ENCODE data around the gene FIBIN. TPM values are rescaled to one million over a fixed set of nuclear protein-coding genes. Genes with fewer than 3 reads are reported as not detected.
A peak's percentile ranks its signal among the peaks of the same experiment; 100 is the strongest.

Gene FIBIN
- total RNA-seq, 8 experiments from 2014 or later: 0.22 to 86.0 (median 1.5) TPM

- peaks cover 17 to 19% of the 10 kb centered on the region in 2 donors for H3K4me1 ChIP-seq (replicated peaks in 1 of 2)
- peak overlapping the region in 1 of 2 donors; percentile 12 for H3K27ac ChIP-seq
- peak in 7 of 8 experiments; percentile 63 to 97 (median 96) for ATAC-seq (replicated peaks in 6 of 8)
- 16 to 71% (median 40%) methylated on average over 1 to 4 of the region's 4 CpGs; no CpG with 5 or more reads in 1 of the 10 experiments for WGBS, 10 experiments
- in situ Hi-C loops (cut with MboI; ENCODE audit: low pct_unique_long_range_greater_than_20kb in 2 of 9, low sequenced_read_pairs in 9 of 9, unreplicated experiment in 9 of 9): loop anchor here in 1 of 9 experiments (25.0 kb wide), 1 partner anchor 250 kb away; no protein-coding TSS in a partner anchor
- peak overlapping the region in 1 of 5 donors; percentile 3 for H3K4me3 ChIP-seq
Observed at GRCh38 chr11:27012234-27012921, 18.5 kb downstream of the FIBIN start.

DNA sequence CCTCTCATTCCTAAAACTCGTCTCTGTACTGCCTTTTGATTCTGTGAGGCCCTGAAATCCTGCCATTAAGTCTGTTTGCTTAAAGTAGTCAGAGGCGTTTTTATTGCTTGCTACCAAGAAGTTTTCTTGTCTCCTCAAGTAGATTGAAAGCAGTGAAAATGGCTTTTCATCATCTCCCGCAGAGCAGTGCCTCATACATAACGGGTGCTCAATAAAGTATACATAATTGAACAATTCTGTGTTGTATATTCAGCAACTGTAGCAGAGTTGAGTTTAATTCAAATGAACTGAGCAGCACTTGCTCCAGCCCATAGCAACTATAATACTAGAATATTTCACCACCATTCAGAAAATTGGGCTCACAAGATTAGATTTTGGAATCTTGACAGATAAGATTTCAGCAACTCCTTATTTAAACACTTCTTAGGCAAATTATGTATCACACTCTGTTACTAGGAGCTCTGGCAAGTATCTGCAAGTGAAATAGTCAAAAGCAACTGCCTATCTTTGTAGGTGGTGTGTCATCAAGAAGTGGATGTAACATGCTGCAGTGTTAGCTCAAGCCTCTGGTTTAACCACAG is 20.0 kb downstream of the FIBIN start:
- Histone ChIP-seq H3K27ac (no peak overlapping the region), H3K4me3 (no peak overlapping the region), H3K4me1 (replicated peaks in 1 of 2) (peaks cover 17 to 19% of the 10 kb centered on the region in 2 donors)
- ATAC-seq (replicated peaks in 6 of 8): peak in 4 of 8 experiments; percentile 34 to 44 (median 40)
- 0 to 67% (median 32%) methylated on average over 1 to 4 of the region's 4 CpGs; no CpG with 5 or more reads in 1 of the 10 experiments for WGBS, 10 experiments
- in situ Hi-C loops (cut with MboI; ENCODE audit: low pct_unique_long_range_greater_than_20kb in 2 of 9, low sequenced_read_pairs in 9 of 9, unreplicated experiment in 9 of 9): loop anchor here in 1 of 9 experiments (25.0 kb wide), 1 partner anchor 252 kb away; no protein-coding TSS in a partner anchor

DNA sequence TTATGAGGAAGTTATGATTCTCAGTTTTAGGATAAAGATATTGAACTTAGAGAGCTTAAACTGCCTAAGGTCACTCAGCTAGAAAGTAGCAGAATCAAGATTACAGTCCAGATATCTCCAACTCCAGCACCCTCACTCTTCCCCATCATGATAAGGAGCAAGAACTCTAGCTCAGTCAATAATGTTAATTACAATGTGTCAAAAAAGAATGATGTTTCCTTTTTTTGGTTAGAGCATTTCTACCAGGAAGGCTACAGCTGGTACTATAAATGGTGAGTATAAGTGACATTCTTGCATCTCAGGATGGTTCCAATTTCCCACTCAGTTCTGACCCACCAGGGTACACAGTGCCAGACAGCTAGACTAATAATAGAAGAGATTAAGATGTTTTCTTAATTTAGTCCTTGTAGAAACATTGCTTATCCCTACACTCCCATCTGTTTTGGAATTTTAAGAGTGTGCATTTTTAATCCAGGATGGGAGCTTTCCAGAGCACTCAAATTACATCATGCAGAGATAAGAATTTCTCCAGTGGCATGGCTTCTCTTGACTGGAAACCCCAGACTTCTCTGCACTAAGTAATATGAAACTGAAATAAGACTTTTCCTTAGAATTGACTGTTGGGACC is 25.1 kb downstream of the FIBIN start:
- Histone ChIP-seq H3K27ac (no peak overlapping the region), H3K4me1 (replicated peaks in 1 of 2) (no peaks in the 10 kb centered on the region), H3K4me3 (no peak overlapping the region)
- ATAC-seq (replicated peaks in 6 of 8): peak in 3 of 8 experiments; percentile 66 to 81 (median 78)
- in situ Hi-C loops (cut with MboI; ENCODE audit: low pct_unique_long_range_greater_than_20kb in 2 of 9, low sequenced_read_pairs in 9 of 9, unreplicated experiment in 9 of 9): loop anchor here in 1 of 9 experiments (25.0 kb wide), 1 partner anchor 257 kb away; no protein-coding TSS in a partner anchor

- H3K4me1 ChIP-seq (replicated peaks in 1 of 2): no peaks in the 10 kb centered on the region
- peak in 3 of 8 experiments; percentile 18 to 65 (median 30) for ATAC-seq (replicated peaks in 6 of 8)
- no peak overlapping the region for H3K27ac ChIP-seq
- 0 to 95% (median 70%) methylated on average over 1 to 2 of the region's 2 CpGs; no CpG with 5 or more reads in 3 of the 10 experiments for WGBS, 10 experiments
- no peak overlapping the region for H3K4me3 ChIP-seq
- in situ Hi-C loops (cut with MboI; ENCODE audit: low pct_unique_long_range_greater_than_20kb in 2 of 9, low sequenced_read_pairs in 9 of 9, unreplicated experiment in 9 of 9): loop anchor here in 1 of 9 experiments (25.0 kb wide), 1 partner anchor 258 kb away; no protein-coding TSS in a partner anchor
Observed at GRCh38 chr11:27020751-27021150, 26.8 kb downstream of the FIBIN start.

- no peak overlapping the region for H3K27ac ChIP-seq
- in situ Hi-C loops (cut with MboI; ENCODE audit: low pct_unique_long_range_greater_than_20kb in 2 of 9, low sequenced_read_pairs in 9 of 9, unreplicated experiment in 9 of 9): loop anchor here in 1 of 9 experiments (25.0 kb wide), 1 partner anchor 260 kb away; no protein-coding TSS in a partner anchor
- H3K4me3 ChIP-seq: no peak overlapping the region
- ATAC-seq (replicated peaks in 6 of 8): no peak
- no peaks in the 10 kb centered on the region for H3K4me1 ChIP-seq (replicated peaks in 1 of 2)
- WGBS, 10 experiments: 10 to 87% (median 71%) methylated on average over 1 of the region's 1 CpG; no CpG with 5 or more reads in 1 of the 10 experiments
Observed at GRCh38 chr11:27022659-27023251, 28.8 kb downstream of the FIBIN start.

DNA sequence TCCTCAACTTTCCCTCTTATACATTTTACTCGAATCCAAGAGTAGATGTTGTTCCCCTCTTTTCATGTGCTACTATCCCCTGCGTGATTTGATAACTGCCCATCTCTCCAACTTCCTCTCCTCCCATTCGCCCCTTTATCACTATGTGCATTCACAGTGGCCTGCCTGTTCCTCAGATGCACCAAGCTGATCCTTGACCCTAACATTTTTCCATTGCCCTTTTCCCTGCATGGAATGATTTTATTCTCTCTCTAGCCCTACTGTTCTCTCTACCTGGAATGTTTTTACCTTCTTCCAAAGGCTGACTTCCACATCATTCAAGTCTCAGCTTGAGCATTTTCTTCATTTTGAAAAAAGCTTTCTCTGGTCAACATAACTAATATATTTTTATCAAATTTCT is 31.0 kb downstream of the FIBIN start:
- H3K27ac ChIP-seq: no peak overlapping the region
- H3K4me3 ChIP-seq: no peak overlapping the region
- ATAC-seq (replicated peaks in 6 of 8): no peak
- in situ Hi-C loops (cut with MboI; ENCODE audit: low pct_unique_long_range_greater_than_20kb in 2 of 9, low sequenced_read_pairs in 9 of 9, unreplicated experiment in 9 of 9): loop anchor here in 2 of 9 experiments (25.0 kb wide), 2 partner anchors 112 to 263 kb away; no protein-coding TSS in a partner anchor
- WGBS, 10 experiments: 71 to 100% (median 84%) methylated on average over 1 to 3 of the region's 3 CpGs; no CpG with 5 or more reads in 1 of the 10 experiments
- no peaks in the 10 kb centered on the region for H3K4me1 ChIP-seq (replicated peaks in 1 of 2)

DNA sequence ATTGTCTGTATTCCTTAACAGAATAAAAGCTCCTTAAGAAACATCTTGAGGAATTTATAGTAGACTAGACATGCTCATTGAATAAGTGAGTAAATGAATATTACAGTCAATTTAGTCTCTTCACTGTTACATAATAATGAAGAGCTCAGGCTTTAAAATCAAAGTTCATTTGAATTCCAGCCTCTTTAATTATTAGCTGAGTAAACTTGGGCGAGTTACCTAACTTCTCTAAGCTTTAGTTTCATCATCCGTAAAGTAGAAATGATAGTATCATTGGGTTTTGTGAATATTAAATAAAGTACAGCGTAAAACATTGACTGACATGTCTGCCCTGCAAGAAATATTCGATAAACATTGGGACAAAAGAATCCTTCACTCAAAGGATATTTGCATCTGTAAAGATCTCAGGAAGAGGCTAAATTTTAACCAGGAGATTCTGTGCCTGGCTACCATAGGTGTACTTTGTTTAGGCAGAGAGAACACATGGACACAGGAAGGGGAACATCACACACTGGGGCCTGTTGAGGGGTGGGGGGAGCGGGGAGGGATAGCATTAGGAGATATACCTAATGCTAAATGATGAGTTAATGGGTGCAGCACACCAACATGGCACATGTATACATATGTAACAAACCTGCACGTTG is 31.5 kb downstream of the FIBIN start:
- 51 to 100% (median 79%) methylated on average over 1 to 4 of the region's 6 CpGs for WGBS, 10 experiments
- in situ Hi-C loops (cut with MboI; ENCODE audit: low pct_unique_long_range_greater_than_20kb in 2 of 9, low sequenced_read_pairs in 9 of 9, unreplicated experiment in 9 of 9): loop anchor here in 1 of 9 experiments (25.0 kb wide), 1 partner anchor 112 kb away; no protein-coding TSS in a partner anchor
- no peak for ATAC-seq (replicated peaks in 6 of 8)
- H3K4me3 ChIP-seq: no peak overlapping the region
- no peak overlapping the region for H3K27ac ChIP-seq
- H3K4me1 ChIP-seq (replicated peaks in 1 of 2): no peaks in the 10 kb centered on the region

DNA sequence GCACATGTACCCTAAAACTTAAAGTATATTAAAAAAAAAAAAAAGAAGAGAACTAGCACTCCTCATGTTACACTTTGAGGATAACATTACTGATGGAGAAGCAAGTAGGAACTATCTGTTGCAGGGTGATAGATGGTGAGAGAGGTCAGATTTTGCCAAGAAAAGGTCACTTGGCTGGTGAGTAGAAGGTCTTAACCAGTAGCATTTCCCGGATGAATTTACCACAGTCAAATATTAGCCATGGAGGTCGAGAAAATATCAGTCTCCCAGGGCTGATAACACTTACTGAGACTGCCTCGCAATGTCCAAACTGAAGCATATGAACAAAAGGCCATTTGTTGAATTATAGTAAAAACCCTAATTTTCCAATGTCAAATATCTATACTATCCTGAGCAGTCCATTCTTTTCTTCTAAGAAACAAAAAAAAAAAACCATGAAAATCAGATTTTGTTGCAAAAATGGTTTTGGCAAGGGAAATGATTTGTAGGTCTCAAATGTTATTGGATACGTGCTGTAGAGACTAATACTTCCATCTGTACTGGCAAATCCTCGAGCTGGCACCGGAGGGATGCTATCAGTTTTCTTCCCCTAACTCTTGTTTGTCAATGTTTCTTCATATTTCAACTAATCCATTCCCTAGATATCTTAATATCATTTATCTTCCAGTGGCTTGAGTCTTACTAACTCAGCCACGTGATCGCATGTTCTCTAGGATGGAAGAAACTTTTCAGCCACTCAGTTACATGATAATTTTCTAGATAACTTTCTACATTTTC is 32.2 kb downstream of the FIBIN start:
- ATAC-seq (replicated peaks in 6 of 8): no peak
- no peak overlapping the region for H3K27ac ChIP-seq
- WGBS, 10 experiments: 68 to 100% (median 91%) methylated on average over 1 to 8 of the region's 8 CpGs
- no peaks in the 10 kb centered on the region for H3K4me1 ChIP-seq (replicated peaks in 1 of 2)
- in situ Hi-C loops (cut with MboI; ENCODE audit: low pct_unique_long_range_greater_than_20kb in 2 of 9, low sequenced_read_pairs in 9 of 9, unreplicated experiment in 9 of 9): loop anchor here in 1 of 9 experiments (25.0 kb wide), 1 partner anchor 111 kb away; no protein-coding TSS in a partner anchor
- H3K4me3 ChIP-seq: no peak overlapping the region

DNA sequence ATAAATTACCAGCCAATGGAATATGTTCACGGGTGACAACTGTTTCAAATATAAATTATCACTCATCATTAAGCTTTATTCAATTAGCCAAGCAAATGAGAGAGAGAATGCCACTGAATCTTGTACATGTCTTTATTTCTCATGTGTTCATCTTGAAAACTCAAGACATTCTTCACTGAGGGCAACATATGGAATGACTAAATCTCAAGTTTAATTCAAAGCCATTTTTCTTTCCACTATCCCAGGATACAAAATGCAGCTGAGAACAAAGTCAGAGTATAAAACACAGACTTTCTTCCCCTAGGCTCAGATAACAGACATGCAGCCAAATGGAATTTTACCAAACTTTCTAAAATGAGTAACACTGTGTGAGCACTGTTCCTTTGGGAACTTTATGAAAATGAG is 34.7 kb downstream of the FIBIN start:
- 0 to 100% (median 75%) methylated on average over 1 of the region's 1 CpG; no CpG with 5 or more reads in 1 of the 10 experiments for WGBS, 10 experiments
- no peak for ATAC-seq (replicated peaks in 6 of 8)
- in situ Hi-C loops (cut with MboI; ENCODE audit: low pct_unique_long_range_greater_than_20kb in 2 of 9, low sequenced_read_pairs in 9 of 9, unreplicated experiment in 9 of 9): loop anchor here in 1 of 9 experiments (25.0 kb wide), 1 partner anchor 109 kb away; no protein-coding TSS in a partner anchor
- H3K4me3 ChIP-seq: no peak overlapping the region
- H3K4me1 ChIP-seq (replicated peaks in 1 of 2): no peaks in the 10 kb centered on the region
- H3K27ac ChIP-seq: no peak overlapping the region

- 50 to 86% (median 73%) methylated on average over 1 of the region's 1 CpG; no CpG with 5 or more reads in 6 of the 10 experiments for WGBS, 10 experiments
- no peak overlapping the region for H3K4me3 ChIP-seq
- no peaks in the 10 kb centered on the region for H3K4me1 ChIP-seq (replicated peaks in 1 of 2)
- no peak for ATAC-seq (replicated peaks in 6 of 8)
- no peak overlapping the region for H3K27ac ChIP-seq
- in situ Hi-C loops (cut with MboI; ENCODE audit: low pct_unique_long_range_greater_than_20kb in 2 of 9, low sequenced_read_pairs in 9 of 9, unreplicated experiment in 9 of 9): loop anchor here in 1 of 9 experiments (25.0 kb wide), 1 partner anchor 107 kb away; no protein-coding TSS in a partner anchor
Observed at GRCh38 chr11:27029966-27030365, 36.1 kb downstream of the FIBIN start.

- ATAC-seq (replicated peaks in 6 of 8): no peak
- 71 to 78% methylated on average over 1 of the region's 5 CpGs; no CpG with 5 or more reads in 8 of the 10 experiments for WGBS, 10 experiments
- Histone ChIP-seq H3K4me3 (no peak overlapping the region), H3K4me1 (replicated peaks in 1 of 2) (no peaks in the 10 kb centered on the region), H3K27ac (no peak overlapping the region)
- in situ Hi-C loops (cut with MboI; ENCODE audit: low pct_unique_long_range_greater_than_20kb in 2 of 9, low sequenced_read_pairs in 9 of 9, unreplicated experiment in 9 of 9): loop anchor here in 1 of 9 experiments (25.0 kb wide), 1 partner anchor 106 kb away; no protein-coding TSS in a partner anchor
Observed at GRCh38 chr11:27031754-27032153, 37.8 kb downstream of the FIBIN start.
